NCI-H226 (cell line): ENCODE measurements around the gene KLRD1.
"Not testable (repeated sequence)": the region's sequence is repeated elsewhere in the genome, so short reads cannot be mapped to it uniquely, and the experiment has no call there.

Experiments
- DNase-seq: peaks from one replicate; pipeline ENCODE4 v3.0.0-alpha.2; 2015

The KLRD1 gene

DNA sequence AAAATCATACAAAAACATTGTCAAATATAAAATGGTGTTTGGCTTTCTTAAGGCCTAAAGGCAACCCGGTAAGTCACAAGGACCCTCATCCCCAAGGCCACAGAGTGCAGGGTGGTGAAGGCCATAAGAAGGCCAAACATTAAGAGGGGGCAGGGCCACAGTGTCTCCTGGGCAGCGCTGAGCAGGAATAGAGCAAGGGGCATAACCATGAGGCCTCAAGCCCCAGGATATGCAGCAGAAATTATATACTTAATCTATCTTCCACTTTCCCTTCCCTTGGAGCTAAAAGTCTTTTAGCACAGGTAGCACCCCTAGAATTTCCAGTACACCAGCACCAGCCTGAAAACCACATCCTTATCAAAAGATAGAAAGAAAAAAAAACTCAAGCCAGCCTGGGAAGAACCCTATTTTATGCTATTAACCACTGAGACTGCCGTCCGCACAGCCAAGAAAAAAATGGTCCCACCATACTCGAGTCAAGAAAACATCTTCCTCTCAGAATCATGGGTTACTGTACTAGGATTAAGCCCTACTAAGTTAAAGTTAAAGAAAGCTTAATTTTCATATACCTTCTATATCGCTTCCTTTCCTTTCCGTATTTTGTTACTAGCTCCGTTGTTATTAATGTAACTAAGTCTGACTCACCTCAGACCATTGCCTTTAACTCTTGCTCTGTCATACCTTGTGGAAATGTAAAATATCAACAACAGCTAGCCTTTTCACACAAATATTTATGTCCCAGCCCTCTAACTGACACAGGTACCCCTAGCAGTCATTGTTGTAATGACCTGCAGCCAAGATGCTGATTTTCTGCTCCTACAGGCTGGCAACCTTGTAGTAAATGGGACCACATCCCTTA, 62.1 kb downstream of the KLRD1 start:
- DNase-seq, result no peak

DNA sequence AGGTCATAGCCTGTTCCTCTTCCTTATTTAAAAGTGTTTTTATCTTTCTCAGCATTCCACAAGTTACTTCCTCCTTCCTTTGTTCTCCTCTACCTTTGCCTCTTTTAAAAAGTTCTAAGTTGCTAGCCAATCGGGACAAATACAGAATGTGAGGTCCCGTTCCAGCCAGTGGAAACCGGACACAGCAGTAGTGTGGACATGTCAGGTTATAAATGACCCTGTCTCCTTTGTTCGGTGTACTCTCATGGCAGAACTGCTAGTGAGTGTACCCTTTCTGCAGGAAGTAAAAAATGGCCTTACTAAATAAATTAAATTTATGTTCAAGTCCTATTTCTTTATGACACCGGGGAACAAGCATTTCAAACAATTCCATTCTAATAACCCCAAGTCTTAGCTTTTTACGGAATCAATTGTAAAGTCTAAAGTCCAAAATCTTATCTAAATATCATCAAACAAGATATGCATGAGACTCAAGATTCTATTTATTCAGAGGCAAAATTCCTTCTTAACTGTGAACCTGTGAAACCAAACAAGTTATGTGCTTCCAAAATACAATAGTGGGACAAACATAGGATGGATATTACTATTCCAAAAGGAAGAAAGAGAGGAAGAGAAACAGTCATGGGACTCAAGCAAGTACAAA, 64.3 kb downstream of the KLRD1 start:
- DNase-seq, result not testable (repeated sequence)

GRCh38 chr12:10372559-10372958, 64.9 kb downstream of the KLRD1 start:
- no peak for DNase-seq

- no peak for DNase-seq
Observed at GRCh38 chr12:10374624-10375018, 67.0 kb downstream of the KLRD1 start.

GRCh38 chr12:10378737-10379136, 71.1 kb downstream of the KLRD1 start:
- DNase-seq, result peak; percentile 34
